Fibroblast of the aortic adventitia (primary cell): Measurements from ENCODE around the gene GYPA. TPM values are rescaled to one million over a fixed set of nuclear protein-coding genes. Genes with fewer than 3 reads are reported as not detected.
"Not testable (repeated sequence)": the region's sequence is repeated elsewhere in the genome, so short reads cannot be mapped to it uniquely, and the experiment has no call there.

Experiments
- DNase-seq: peaks from one replicate; pipeline ENCODE4 v3.0.0-alpha.2; 2010; ENCODE audit warnings: low read depth
- H3K4me3 ChIP-seq: 2 replicates; pipeline ENCODE4 v1.5.1; 2011; ENCODE audit warnings: low read depth, mild to moderate bottlenecking, control low read depth, low read length, moderate library complexity
- total RNA-seq: library from RNA; depleted of rRNA; stranded (reverse); fragments of >200 nt; gene quantifications from 2 replicates; pipeline ENCODE4 v1.2.3, GENCODE V29; 2012; ENCODE audit warnings: low replicate concordance
- TF ChIP-seq, protein P1 (sequence below): IDR thresholded peaks from 2 replicates; pipeline ENCODE4 v1.5.1; 2011; ENCODE audit warnings: mild to moderate bottlenecking, low read length, control low read depth, inconsistent platforms; ENCODE audit not compliant: insufficient read depth

GYPA gene
- total RNA-seq = not detected in 2 replicates

- DNase-seq = not testable (repeated sequence)
Measured at GRCh38 chr4:144140594-144141295, at the start of gene GYPA. Gene GYPA, minus strand, starts transcription at chr4:144140718. Its CDS starts 83 bp downstream, at chr4:144140635.

GRCh38 chr4:144190009-144190408 lies 49.5 kb upstream of the GYPA start:
- H3K4me3 ChIP-seq = no peak overlapping the region
- TF ChIP-seq, protein P1, sequence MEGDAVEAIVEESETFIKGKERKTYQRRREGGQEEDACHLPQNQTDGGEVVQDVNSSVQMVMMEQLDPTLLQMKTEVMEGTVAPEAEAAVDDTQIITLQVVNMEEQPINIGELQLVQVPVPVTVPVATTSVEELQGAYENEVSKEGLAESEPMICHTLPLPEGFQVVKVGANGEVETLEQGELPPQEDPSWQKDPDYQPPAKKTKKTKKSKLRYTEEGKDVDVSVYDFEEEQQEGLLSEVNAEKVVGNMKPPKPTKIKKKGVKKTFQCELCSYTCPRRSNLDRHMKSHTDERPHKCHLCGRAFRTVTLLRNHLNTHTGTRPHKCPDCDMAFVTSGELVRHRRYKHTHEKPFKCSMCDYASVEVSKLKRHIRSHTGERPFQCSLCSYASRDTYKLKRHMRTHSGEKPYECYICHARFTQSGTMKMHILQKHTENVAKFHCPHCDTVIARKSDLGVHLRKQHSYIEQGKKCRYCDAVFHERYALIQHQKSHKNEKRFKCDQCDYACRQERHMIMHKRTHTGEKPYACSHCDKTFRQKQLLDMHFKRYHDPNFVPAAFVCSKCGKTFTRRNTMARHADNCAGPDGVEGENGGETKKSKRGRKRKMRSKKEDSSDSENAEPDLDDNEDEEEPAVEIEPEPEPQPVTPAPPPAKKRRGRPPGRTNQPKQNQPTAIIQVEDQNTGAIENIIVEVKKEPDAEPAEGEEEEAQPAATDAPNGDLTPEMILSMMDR = no peak
- no peak for DNase-seq

More at GRCh38 chr4:144140594-144141295, at the start of gene GYPA:
- H3K4me3 ChIP-seq = not testable (repeated sequence)

GRCh38 chr4:144189121-144189520 lies 48.6 kb upstream of the GYPA start:
- TF ChIP-seq, protein P1 = no peak
- no peak overlapping the region for H3K4me3 ChIP-seq
- DNase-seq = no peak

DNA sequence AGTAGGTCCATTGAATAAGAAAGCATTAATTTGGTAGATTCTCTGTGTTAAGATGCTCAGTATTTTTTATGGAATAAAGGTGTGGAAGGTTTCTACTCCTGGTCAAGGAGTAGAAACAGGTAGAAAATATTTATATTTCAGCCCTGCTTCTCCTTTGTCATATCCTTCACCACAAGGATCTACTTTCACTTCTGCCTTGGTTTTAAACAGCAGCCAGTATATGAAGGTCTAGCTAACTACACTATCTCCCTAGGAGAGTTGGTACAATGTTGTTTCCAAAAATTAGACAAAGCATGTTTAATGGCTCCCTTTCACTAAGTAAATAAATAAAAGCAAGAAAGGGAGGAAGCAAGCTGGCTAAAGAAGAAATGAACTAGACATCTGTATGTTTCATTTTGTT lies 44.6 kb upstream of the GYPA start:
- no peak overlapping the region for H3K4me3 ChIP-seq
- DNase-seq = no peak
- TF ChIP-seq, protein P1 = no peak

DNA sequence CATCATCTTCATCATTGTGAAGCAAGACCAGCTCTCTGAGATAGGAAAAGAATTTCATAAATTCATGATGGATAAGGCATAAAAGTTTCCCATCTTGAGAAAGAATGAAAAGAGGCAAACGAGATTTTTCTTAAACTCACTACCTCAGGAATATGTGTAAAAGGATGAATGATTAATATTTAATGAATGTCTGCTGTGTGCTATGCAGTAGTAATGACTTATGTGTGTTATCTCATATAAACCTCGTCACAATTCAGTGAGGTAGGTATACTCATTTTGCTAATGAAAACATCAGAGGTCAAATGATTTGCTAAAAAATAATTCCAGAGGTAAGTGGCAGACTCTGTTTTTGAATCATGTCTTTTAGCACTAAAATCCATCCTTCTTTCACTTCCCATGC lies 42.6 kb upstream of the GYPA start:
- no peak overlapping the region for H3K4me3 ChIP-seq
- TF ChIP-seq, protein P1 = no peak
- no peak for DNase-seq

DNA sequence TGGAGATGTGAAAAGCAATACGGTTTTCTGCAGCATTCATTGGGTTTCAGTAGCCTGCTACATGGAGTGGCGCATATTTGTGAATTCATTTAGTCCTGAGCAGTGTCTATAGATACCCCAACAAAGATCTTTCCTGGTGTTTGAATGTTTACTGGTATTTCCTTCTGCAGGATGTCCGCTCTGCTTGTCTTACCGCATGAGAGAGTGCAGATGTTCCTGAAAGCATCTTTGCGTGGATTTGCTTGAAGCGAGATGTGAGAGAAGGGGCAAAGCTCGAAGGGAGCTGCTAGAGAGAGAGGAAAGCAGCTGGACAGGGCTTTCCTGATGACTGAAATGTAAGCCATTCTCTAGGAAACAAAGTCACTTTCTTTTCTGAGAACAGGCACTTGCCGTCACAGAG lies 40.9 kb upstream of the GYPA start:
- TF ChIP-seq, protein P1 = no peak
- no peak for DNase-seq
- no peak overlapping the region for H3K4me3 ChIP-seq

DNA sequence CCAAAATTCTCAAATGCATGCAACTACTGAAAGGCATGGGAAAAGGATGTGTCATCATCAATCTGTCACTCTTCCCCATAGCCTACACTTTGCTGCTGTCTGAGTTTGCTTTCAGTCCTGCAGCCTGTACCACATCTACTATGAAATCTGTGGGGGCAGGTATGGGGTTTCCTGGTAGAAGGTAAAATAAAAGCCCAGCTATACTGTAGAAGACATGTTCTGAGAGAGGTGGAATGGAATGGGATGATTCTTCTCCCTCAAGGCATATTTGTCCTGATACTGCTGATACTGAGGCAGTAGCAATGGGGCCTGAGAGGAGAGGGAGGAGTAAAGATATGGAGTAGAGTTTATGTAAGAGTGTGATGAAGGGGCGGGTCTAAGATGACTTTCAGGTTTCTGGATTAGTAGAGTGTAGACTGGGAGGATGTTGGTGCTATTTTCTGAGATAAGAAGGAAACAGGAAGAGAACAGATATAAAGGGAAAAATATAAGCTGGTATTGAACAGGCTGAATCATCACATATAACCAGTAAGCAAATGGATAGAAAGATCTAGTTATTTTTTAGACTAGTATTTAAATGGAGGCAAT lies 38.7 kb upstream of the GYPA start:
- TF ChIP-seq, protein P1 = no peak
- no peak for DNase-seq
- no peak overlapping the region for H3K4me3 ChIP-seq
